GM23338 (cell line): ENCODE data around the gene HOATZ.

ENCODE experiments used
- CREB1 ChIP-seq: fragments of 250-450 bp; sonication (Bioruptor Pico); IDR thresholded peaks from 2 replicates; pipeline ENCODE4 v1.5.0; 2020; ENCODE audit warnings: low read depth, mild to moderate bottlenecking, moderate library complexity
- CTCF ChIP-seq, 2 experiments: fragments of 200-600 bp in 1 of 2; sonication (generic) in 1 of 2; conservative IDR thresholded peaks; 2 replicates each; pipeline versions ENCODE4 v1.5.1 to v1.6.1; 2016 to 2017; ENCODE audit warnings: antibody characterized with exemption in 2 of 2, low read depth in 2 of 2, mild to moderate bottlenecking in 2 of 2, moderate library complexity in 1 of 2
- EZH2 ChIP-seq: fragments of 200-600 bp; sonication (generic); IDR thresholded peaks from one replicate; pipeline ENCODE4 v1.8.0; 2017; ENCODE audit warnings: antibody characterized with exemption, mild to moderate bottlenecking, low read depth; ENCODE audit not compliant: unreplicated experiment
- EZH2phosphoT487 ChIP-seq: fragments of 200-600 bp; sonication (generic); IDR thresholded peaks from one replicate; pipeline ENCODE4 v1.8.1; 2018; ENCODE audit warnings: antibody characterized with exemption; ENCODE audit not compliant: unreplicated experiment
- JUNB ChIP-seq: IDR thresholded peaks from one replicate; pipeline ENCODE4 v1.6.1; 2016; ENCODE audit warnings: antibody characterized with exemption; ENCODE audit not compliant: unreplicated experiment
- NANOG ChIP-seq: IDR thresholded peaks from 2 replicates; pipeline ENCODE4 v1.6.1; 2016; ENCODE audit warnings: antibody characterized with exemption, borderline replicate concordance
- POLR2AphosphoS5 ChIP-seq: IDR thresholded peaks from 2 replicates; pipeline ENCODE4 v1.6.1; 2016; ENCODE audit warnings: antibody characterized with exemption, low read depth
- ZNF114 ChIP-seq: fragments of 250-450 bp; sonication (Bioruptor Pico); IDR thresholded peaks from 2 replicates; pipeline ENCODE4 v1.5.0; 2020; ENCODE audit warnings: mild to moderate bottlenecking, moderate library complexity
- TF ChIP-seq, protein P1 (sequence below): IDR thresholded peaks from one replicate; pipeline ENCODE4 v1.6.1; 2018; ENCODE audit warnings: antibody characterized with exemption; ENCODE audit not compliant: unreplicated experiment
- TF ChIP-seq, protein P2 (sequence below): IDR thresholded peaks from 2 replicates; pipeline ENCODE4 v1.6.1; 2016; ENCODE audit warnings: antibody characterized with exemption

DNA sequence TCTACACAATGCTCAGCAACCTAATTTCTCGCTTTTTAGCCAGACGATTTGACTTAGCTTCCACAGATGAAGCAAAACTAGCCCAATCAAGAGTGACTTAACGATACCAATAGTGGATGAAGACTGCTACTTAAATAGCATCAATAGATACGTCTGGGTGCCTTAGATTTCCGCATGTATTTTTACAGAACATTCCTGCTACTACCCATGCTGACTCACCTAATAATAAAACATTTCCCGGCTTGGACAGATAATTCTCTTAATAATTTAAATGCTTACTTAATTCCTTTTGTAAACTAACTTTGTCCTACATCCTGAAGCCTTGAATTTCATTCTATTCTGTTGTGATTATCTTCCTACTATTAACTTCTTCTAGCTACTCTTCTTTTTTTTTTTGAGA is 20.7 kb downstream of the HOATZ start:
- TF ChIP-seq CTCF (conservative IDR thresholded peaks at IDR 0.05; ENCODE audit: low read depth in 2 of 2) (no peak), EZH2phosphoT487 (no peak), POLR2AphosphoS5 (no peak), JUNB (no peak), EZH2 (no peak), NANOG (no peak), ZNF114 (no peak), CREB1 (CRISPR knock-in tag) (no peak)
- TF ChIP-seq, protein P1, sequence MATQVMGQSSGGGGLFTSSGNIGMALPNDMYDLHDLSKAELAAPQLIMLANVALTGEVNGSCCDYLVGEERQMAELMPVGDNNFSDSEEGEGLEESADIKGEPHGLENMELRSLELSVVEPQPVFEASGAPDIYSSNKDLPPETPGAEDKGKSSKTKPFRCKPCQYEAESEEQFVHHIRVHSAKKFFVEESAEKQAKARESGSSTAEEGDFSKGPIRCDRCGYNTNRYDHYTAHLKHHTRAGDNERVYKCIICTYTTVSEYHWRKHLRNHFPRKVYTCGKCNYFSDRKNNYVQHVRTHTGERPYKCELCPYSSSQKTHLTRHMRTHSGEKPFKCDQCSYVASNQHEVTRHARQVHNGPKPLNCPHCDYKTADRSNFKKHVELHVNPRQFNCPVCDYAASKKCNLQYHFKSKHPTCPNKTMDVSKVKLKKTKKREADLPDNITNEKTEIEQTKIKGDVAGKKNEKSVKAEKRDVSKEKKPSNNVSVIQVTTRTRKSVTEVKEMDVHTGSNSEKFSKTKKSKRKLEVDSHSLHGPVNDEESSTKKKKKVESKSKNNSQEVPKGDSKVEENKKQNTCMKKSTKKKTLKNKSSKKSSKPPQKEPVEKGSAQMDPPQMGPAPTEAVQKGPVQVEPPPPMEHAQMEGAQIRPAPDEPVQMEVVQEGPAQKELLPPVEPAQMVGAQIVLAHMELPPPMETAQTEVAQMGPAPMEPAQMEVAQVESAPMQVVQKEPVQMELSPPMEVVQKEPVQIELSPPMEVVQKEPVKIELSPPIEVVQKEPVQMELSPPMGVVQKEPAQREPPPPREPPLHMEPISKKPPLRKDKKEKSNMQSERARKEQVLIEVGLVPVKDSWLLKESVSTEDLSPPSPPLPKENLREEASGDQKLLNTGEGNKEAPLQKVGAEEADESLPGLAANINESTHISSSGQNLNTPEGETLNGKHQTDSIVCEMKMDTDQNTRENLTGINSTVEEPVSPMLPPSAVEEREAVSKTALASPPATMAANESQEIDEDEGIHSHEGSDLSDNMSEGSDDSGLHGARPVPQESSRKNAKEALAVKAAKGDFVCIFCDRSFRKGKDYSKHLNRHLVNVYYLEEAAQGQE: no peak
- TF ChIP-seq, protein P2, sequence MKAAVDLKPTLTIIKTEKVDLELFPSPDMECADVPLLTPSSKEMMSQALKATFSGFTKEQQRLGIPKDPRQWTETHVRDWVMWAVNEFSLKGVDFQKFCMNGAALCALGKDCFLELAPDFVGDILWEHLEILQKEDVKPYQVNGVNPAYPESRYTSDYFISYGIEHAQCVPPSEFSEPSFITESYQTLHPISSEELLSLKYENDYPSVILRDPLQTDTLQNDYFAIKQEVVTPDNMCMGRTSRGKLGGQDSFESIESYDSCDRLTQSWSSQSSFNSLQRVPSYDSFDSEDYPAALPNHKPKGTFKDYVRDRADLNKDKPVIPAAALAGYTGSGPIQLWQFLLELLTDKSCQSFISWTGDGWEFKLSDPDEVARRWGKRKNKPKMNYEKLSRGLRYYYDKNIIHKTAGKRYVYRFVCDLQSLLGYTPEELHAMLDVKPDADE: no peak
